M059J (cell line): ENCODE measurements around the gene SARDH. TPM values are rescaled to one million over a fixed set of nuclear protein-coding genes. Genes with fewer than 3 reads are reported as not detected.
"Not testable (repeated sequence)": the region's sequence is repeated elsewhere in the genome, so short reads cannot be mapped to it uniquely, and the experiment has no call there.

ENCODE experiments used
- DNase-seq: peaks from one replicate; pipeline ENCODE4 v3.0.0-alpha.2; 2012; ENCODE audit warnings: low read depth
- total RNA-seq: library from RNA; depleted of rRNA; stranded (reverse); fragments of >200 nt; shearing (Covaris generic); gene quantifications from 2 replicates; pipeline ENCODE4 v1.2.3, GENCODE V29; 2014

Gene SARDH
- total RNA-seq, 1 experiment from 2014 or later: 1.3 TPM

DNA sequence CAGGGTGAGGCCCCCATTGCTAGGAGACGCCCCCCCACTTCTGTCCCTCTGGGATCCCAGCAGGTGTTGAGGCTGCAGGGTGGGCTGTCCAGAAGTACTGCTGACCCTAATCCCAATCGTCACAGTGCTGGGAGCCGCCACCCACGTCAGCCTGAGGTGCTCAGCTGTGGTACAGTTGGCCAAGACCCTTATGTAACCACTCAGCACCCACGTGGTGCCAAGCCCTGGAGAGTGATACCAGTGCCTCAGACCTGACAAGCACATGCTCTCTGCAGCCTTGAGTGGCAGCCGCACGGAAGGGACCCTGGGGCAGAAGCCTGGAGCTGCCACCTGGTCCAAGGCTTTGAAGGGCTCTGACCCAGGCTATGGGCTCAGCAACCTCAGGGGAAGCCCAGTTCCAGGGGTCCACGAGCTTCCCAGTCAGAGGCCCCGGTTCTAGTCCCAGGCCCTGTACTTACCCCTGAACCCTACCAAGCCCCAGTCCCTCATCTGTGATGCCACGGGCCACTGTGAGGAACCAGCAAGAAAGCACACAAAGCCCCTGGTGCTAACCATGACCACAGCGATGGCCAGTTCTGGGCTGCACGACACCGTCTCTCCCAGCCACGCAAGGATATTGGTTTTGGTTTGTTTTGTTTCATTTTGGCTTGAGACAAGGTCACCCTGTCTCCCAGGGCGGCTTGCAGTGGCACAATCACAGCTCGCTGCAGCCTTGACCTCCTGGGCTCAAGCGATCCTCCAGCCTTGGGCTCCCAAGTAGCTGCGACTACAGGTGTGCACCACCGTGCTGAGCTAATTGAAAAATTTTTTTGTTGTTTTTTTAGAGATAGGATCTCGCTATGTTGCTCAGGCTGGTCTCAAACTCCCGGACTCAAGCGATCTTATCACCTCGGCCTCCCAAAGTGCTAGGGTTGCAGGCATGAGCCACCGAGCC lies 51.2 kb downstream of the SARDH start:
- DNase-seq: no peak

DNA sequence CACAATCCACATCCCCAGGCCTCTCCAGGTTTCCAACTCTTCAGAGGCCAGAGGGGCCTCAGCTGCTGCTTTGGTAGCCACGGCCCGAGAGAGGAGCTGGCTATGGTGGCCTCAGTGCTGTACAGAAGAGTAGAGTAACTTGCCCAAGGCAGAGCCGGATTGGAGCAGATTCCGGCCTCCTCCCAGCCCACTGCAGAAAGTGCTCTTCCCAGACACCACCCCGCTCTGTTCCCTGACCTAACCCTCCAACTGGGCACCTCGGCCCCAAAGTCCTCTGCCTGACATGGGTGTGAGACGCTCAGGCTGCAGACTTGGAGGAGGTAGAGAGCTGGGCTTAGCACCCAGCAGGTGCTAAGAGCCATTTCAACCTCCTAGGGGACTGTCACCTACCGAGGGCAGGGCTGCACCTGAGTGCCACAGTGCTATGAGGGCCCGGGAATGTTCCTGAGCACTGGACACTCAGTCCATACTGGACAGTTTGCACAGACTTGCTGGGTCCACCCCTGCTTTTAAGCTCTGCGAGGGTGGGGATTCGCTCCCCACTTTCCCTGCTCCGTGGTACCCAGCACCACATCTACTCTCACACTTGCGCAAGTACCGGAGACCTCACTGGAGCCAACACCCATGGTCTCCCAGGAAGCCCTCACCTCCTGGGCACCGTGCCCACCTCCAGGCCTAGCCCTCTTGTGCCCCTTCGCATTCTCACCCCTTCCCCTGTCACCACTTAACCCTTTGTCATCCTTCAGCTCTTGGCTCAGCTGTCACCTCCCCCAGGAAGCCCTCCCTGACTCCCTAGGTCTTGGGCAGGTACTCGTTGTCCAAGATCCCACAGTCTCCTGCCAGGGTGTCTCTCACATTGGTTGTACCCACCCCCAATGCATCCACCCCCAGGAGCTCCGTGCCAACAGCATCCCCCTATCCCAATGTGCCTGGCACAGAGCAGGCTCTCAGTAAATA lies 52.2 kb downstream of the SARDH start:
- no peak for DNase-seq

DNA sequence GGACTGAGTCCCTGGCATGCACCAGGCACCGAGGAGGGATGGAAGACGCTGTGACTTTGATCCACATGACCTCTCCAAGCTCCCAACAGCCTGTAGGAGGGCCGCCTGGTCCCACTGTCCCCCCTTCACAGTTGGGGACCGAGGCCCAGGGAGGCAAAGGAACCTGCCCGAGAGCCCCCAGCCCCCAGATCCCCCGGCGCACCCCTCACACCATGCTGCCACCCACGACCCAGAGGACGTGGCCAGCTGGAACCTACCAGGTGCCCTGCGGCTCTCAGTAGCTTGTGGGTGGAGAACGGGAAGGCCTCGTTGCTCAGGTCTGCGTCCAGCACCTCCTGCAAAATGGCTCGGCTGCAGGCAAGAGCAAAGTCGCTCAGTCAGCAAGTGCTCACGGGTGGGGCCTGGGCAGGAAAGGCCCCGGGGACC lies 53.2 kb downstream of the SARDH start:
- no peak for DNase-seq

DNA sequence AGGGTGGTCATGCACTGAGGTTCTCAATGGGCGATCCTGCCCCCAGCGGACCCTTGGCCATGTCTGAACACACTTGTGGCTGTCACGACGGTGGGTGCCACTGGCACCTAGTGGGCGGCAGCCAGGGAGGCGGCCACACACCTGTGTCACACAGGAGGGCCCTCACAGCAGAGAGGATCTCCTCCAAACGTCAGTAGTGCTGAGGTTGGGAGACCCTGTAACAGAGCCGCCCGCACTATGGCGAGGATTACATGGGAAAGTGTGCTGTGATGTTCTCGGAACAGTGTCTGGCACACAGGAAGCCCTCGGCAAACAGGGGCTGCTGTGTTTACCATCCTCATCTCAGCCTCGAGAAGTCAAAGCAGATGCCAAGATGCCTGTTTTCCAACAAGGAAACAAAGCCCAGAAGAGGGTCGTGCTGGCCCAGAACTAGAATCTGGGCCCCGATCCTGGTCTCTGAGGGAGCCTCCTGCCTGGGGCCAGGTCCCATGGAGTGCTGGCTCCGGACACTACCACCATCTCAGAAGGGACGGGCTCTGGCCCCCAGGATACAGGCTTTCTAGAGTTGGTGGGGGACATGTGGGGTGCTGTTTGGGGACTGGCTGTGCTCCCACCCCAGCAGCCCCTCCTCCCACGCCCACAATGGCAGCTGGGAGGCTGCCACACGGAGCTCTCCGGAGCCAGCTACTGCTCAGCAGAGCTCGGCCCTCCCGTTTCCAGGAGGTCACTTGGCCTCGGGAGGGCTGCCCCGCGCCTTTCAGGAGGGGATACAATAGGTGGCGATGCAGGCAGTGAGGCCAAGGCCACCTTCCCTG lies 53.8 kb downstream of the SARDH start:
- DNase-seq: no peak

DNA sequence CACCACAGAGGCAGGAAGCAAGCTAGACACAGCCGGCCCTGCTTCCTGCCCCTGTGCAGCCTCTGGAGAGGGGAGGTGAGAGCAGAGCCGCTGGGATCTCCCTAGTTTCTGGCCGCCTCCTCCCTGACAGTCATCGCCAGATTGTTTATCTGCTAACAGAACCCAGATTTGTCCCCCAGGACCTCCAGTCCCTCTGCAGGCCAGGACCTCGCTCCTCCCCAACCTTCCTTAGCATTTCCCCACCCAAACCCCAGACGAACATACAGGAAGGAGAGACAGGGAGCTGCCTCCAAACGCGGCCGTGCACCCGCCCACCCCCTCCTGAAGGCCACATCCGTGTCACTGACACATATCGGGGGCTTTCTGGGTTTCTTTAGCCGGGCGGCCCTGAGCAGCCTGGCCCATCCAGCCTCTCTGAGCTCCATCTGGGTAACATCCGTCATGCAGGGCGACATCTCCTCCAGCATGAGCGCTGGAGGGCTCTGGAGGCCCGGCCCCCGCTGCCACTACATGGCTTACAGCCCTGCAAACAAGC lies 54.5 kb downstream of the SARDH start:
- no peak for DNase-seq

DNA sequence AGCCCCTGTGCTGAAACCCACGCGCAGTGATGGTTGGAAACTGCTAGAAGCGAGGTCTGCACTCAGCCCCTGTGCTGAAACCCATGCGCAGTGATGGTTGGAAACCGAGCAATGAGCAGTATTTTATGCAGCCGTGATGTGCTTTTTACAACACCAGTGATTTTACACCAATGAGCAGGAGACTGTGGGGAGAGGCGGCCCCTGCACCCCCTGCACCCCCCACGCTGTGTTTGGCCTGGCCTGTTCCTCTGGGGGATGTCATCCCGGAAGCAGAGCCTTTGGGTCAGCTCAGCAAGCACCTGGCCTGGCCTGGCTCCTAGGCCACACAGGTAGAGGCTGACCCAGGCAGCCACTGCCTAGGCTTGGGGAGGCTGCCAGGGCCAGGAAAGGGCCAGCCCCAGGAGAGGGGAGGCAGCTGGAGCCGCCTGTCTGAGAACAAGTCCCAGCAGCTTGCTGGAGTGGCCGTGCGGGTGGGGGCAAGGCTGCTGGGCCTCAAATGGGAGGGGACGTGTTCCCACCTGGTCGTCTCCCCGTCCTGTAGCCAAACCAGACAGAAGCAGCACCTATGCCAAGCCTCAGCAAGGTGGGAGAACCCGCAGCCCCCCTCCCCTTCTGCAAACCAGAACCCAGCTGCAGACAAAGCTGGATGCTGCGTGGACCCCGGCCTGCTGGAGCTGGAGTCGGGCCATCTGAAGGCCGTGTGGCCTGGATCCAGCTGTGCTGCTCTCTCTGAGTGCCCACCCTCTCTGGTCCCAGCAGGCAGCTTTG lies 55.1 kb downstream of the SARDH start:
- no peak for DNase-seq

DNA sequence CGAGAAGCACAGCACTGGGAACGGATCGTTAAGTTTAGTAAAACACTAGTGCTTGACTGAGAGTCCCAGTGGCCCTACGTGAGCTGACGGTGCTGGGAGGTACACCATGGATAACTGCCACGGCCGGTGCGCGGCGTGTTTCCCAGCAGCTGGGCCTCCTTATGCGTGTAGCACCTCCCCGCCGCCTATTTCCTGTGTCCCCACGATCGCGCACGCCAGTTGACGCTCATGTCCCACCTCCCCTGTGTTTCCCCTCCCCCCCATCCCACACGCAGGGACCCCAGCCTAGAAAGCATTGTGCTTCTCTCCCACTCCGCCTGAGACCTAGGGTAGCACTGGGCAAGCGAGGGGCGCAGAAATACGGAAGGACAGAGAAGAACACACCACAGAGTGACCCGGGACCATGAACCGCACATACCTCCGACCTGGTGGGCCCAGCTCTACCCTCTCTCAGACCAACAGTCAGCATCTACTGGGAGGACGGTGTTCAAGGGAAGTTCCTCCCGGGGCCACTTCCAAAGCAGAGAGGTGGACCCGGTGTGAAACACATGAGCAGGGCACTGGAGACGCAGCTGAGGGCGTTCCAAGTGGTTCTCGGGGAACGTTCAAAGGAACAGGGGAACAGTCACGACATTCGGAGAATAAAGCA lies 56.4 kb downstream of the SARDH start:
- no peak for DNase-seq

DNA sequence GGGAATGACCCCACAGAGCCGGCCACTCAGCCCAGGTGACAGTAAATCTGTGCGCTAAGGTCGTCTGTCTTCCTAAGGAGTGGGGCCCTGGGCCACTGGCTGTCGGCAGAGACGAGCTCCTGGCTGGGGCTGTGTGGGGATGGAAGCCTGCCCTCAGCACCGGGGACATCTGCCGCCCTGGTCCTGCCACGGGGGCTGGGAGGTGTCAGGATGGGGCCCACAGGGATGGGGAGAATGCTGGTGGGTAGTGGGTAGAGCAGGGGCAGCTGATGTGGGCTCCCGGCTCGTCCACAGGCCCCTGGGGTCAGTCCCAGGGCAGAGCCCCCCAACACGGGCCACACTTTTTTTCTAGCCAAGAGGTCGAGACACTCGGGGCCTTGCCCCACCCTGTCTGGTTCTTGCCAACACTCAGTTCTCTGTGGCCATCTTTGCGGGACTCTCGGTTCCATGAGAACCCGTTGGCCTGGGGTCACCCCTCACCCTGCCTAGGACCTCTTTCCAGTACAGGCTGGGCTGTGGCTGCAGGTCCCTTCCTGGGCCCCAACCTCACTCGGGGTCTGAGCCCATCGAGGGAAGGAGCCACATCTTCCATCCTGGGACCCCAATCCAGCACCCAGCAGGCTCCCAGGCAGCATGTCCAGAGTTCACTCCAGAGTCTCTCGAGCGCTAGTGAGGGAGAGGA lies 57.0 kb downstream of the SARDH start:
- no peak for DNase-seq

DNA sequence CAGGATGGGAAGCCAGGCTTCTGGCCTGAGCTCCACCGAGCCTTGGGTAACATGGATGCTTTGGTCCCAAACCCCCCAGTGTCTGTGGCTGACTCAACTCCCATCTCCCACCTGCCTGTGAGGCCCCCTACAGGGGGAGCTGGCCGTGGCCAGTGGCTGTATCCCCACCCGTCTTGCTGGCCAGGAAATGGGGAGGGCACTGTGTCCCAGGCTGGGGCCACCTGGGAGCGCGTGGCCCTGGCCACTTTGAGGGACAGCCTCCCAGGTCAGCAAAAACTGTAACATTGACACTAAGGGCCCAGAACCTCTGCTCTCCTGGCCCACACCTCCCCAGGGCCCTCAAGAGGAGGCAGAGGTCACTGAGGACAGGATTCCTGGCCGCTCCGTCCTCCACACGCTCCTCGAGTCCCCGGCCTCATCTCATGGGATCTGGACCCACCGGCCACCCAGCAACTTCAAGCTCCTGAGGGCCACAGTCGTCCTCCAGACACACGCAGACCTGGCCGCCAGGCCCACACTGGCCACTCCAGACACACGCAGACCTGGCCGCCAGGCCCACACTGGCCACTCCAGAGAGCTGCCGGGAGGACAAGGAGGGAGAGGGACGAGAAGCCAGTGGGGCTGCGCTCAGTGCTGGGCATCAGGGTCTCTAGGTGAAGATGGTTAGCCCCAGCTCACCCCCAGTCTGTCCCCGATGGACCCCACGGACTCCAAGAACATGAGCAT lies 57.7 kb downstream of the SARDH start:
- DNase-seq: no peak

DNA sequence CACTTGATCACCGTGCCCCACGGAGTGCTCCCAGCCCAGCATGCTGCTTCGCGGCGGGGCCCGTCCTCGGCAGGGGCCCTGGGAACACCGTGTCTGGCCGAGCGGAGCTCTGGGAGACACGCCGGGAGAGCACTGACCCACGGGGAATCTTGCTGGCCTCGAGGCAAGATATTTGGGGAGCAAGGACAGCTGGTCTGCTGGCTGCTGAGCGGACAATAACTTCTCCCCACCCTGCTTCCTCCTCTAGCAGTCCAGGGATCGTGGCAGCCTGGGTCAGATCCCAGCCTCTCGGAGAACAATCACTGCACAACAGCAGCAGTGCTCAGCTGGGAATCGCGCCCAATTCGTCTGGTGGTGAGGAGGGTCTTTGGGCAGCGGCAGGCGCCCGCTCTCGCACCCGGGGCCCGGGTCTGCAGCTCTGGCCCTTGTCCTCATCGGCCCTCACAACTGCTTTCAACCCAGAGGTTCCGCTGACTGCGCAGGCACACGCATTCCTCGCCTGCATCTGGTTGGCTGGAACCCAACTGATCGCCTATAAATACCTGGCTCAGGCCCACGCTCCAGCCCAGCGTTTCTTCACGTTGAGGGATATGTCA lies 58.6 kb downstream of the SARDH start:
- DNase-seq: no peak

DNA sequence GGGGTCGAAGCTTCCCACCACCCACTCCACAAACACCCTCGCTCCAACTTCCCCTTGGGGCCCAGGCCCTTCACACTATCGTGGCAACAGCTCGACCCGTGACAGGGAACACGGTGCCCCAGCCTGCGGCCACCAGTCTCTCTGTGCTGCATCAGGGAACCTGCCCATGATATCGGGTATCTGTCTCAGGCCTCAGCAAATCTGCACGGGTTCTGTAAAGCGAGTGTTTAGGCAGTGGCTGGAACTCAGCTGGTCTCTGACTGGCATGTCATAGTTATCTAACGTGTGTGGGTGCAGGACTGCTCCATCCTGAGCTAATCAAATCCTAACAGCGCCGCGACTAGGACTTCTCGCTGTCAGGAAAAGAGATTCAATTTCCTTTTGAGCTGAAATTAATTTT lies 59.1 kb downstream of the SARDH start:
- no peak for DNase-seq

DNA sequence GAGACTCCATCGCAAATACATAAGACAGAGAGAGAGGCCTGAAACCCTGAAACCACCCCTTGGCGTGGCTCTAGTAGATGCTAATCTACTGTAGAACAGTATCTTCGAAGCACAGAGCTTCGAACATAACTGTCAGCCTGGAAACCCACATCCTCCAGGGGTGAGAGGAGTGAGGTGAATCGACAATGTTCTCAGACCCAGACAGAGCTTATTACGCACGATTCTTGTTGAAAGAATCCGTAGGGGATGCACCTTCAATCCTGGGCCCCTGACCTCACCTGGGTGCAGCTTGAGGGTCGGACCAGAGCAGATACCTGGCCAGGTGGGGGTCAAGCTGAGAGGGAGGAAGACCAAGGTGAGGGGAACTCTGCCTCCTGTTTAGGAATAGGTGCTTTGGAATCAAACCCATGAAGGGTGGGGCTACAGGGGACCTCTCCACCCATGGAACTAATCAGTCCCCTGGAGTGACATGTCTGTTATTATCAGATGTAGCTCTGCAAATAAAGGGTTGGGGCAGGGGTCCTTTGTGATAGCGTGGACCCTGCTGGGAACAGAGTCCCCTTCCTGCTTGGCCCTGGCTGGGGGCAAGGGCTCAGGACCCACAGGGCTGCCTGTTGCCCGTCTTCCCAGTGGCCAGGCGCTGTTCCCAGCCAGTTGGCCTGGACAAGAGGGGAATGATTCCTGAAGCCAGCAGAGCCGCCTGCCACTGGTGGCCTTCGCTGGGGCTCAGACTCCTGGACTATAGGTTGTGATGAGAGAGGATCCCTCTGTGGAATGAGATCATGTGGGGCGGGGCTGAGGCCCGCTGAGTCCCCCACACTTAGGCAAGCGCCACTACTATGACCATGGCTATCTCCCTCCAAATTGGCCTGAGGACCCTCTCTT lies 60.8 kb downstream of the SARDH start:
- DNase-seq: no peak

DNA sequence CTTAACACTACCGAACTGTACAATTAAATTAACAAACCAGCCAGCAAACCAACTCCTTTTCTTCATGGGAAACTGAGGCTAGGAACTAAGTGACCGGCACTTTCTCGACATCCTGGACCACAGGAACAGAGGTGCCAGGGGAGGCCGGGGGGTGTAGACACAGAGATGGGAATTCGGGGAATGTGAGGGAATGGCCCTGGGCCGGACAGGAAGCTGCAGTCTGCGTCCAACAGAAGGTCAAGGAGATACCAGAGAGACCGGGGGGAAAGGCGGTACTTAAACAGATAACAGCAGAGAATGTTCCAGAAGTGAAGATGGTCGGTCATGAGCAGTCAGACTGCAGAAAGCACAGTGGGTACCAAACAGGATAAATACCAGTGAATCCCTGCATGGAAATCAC lies 61.7 kb downstream of the SARDH start:
- DNase-seq: no peak

DNA sequence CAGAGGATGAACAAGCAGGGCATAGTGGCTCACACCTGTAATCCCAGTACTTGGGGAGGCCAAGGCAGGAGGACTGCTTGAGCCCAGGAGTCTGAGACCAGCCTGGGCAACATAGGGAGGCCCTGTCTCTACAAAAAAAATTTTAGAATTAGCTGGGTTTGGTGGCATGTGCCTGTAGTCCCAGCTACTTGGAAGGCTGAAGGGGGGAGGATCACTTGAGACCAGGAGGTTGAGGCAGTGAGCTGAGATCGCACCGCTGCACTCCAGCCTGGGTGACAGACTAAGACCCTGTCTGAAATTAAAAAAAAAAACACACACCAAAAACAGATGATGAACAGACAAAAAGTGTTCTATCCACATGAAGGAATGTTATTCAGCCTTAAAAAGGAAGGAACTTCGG lies 62.4 kb downstream of the SARDH start:
- DNase-seq: not testable (repeated sequence)

DNA sequence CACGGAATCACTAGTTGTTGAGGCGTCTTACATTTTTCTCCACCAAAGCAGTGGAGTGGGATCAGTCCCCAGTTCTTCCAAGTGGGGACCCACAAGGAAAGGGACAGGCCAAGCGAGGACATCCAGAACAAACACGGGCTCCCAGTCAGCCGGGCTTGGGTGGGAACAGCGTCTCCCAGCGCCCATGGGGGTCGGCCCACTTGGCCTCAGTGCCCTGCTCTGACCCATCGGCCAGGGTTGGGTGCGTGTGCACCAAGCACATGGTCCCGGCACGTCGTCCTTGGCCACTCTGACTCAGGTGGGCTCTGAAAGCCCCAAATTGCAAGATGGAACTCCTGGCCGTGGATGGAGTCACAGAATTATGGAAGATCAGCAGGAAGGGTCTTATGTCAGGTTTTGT lies 64.1 kb downstream of the SARDH start:
- DNase-seq: no peak

DNA sequence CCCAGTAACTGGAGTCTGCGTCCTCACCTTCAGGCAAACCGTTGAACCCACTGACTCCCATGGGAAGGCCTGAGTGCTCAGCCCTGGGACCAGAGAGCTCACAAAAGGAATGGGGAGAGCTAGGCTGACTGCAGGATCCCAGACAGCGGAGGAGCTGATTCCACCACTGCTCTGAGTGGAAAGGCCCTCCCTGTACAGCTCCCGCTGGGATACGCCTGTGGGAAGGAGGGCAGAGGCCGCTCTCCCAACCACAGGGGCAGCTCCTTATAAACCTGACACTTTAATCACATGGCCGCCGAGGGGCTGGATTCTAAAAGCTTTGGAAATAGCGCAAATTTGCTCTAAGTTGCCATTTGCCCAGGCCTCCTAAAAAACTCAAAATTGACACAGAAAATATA lies 64.9 kb downstream of the SARDH start:
- DNase-seq: no peak

DNA sequence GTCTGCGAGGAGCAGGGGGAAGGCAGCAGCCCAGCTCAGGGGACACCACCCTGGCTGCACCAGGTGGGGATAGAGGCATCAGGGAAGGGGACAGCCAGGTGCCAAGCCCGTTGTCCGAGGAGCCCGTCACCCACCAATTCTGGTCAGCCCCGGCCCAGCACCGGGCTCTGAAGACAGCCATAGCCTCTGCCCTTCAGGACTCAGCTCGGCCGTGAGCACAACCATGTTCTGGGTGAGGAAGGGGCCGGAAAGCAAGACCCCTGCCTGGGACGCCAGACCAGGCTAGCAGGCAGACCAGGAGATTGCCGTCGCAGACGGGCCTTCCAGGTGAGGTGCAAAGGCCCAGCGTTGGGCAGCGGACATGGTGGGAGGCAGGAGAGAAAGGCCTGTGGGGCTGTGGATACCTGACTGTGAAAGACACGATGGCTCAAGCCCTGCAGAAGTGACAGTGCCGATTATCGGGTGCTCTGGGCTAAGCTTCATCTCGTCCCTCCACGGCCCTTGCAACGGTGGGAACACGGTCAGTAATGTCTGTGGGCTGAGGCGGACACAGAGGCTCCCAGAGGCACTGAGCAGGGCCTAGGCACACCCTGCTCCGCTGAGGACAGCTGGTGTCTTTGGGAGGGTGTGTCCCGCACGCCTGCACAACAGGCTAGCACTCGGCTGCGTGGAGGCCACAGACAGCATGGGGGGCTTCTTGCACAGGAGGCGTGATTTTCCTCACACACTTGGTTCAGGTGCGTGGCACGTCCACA lies 65.5 kb downstream of the SARDH start:
- no peak for DNase-seq
